ENCODE results near the gene C3orf70.

C3orf70 gene

GRCh38 chr3:185164428-185165217 is 11.8 kb upstream of the C3orf70 start:
- no peak for TF ChIP-seq CTCF (conservative IDR thresholded peaks at IDR 0.05; ENCODE audit: low read depth)
- DNase-seq (ENCODE audit: low spot score), result no peak
- CTCF ChIA-PET, result interaction anchor here (0.7 kb wide), 1 partner anchor 35 kb away, joined by 4 read pairs; no protein-coding TSS in a partner anchor
- POLR2A ChIA-PET (ENCODE audit: low non-redundant PET), result no interaction called here
- no peak overlapping the region for H3K27ac ChIP-seq

DNA sequence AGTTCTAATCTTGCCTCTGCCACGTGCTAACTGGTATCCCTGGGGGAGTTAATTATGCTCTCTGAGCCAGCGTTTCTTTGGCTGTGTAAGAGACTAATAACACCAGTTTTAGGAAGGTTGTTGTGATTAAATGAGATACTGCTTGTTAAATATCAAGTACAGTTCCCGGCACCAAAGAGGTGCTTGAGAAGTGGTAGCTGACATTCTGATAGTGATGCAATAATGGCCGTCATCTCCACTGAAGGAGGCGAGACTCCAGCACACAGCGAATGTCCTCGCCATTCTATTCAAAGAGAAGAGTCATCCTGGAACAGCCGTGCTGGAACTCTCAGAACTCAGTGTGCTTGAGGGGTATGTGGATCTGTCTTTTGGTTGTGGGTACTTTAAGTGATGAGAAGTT is 9.8 kb upstream of the C3orf70 start:
- DNase-seq (ENCODE audit: low spot score), result no peak
- POLR2A ChIA-PET (ENCODE audit: low non-redundant PET), result no interaction called here
- no peak for TF ChIP-seq CTCF (conservative IDR thresholded peaks at IDR 0.05; ENCODE audit: low read depth)
- CTCF ChIA-PET, result no interaction called here
- no peak overlapping the region for H3K27ac ChIP-seq

GRCh38 chr3:185161761-185162160 is 8.9 kb upstream of the C3orf70 start:
- no peak for TF ChIP-seq CTCF (conservative IDR thresholded peaks at IDR 0.05; ENCODE audit: low read depth)
- ChIA-PET POLR2A (ENCODE audit: low non-redundant PET) (no interaction called here), CTCF (interaction anchor here (0.6 kb wide), 1 partner anchor 1936 kb away, joined by 3 read pairs; no protein-coding TSS in a partner anchor)

GRCh38 chr3:185157347-185157746 is 4.5 kb upstream of the C3orf70 start:
- ChIA-PET POLR2A (ENCODE audit: low non-redundant PET) (no interaction called here), CTCF (interaction anchor here (0.6 kb wide), 2 partner anchors 19 to 94 kb away, joined by 3 to 4 read pairs; no protein-coding TSS in a partner anchor)
- no peak overlapping the region for H3K27ac ChIP-seq
- no peak for TF ChIP-seq CTCF (conservative IDR thresholded peaks at IDR 0.05; ENCODE audit: low read depth)
- no peak for DNase-seq (ENCODE audit: low spot score)

More at GRCh38 chr3:185161761-185162160, 8.9 kb upstream of the C3orf70 start:
- no peak for DNase-seq (ENCODE audit: low spot score)
- no peak overlapping the region for H3K27ac ChIP-seq

GRCh38 chr3:185155678-185156077 is 2.8 kb upstream of the C3orf70 start:
- no peak overlapping the region for H3K27ac ChIP-seq
- ChIA-PET POLR2A (ENCODE audit: low non-redundant PET) (no interaction called here), CTCF (interaction anchor here (0.6 kb wide), 1 partner anchor 430 kb away, joined by 3 read pairs; no protein-coding TSS in a partner anchor)
- no peak for TF ChIP-seq CTCF (conservative IDR thresholded peaks at IDR 0.05; ENCODE audit: low read depth)
- DNase-seq (ENCODE audit: low spot score), result no peak

DNA sequence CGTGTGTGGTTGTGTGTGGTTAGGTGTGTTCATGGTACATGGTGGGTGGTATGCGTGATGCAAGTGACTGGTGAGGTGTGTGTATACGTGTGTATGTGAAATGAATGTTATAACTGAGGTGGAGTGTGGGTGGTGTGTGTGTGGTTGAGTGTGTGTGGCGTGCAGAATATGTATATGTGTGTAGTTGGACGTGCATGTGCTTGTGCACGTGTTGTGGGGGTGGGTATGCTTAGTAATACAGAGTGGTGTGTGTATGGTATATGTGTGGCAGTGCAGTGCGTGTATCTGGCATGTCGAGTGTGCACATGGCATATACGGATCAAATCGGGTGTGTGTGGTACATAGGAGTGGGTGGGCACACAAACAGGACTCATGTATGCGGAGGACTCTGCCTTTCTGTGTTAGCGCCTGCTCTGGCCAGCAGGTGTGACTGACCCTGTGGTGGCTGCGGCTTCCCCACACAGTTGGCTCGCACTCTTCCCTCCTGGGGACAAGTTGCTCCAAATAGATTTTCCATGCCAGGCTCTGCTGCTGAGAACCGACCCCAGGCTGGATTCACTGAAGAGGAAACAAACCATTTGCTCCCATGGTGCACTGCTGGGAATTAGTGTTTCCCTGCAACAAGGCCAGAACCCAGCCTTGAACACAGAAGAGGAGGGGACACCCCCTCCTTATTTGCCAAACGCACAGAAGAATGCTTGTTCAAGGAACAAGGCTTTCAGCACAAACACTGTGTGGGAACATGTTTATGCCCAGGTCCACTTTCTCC is 1.2 kb upstream of the C3orf70 start:
- DNase-seq (ENCODE audit: low spot score), result no peak
- POLR2A ChIA-PET (ENCODE audit: low non-redundant PET), result no interaction called here
- no peak overlapping the region for H3K27ac ChIP-seq
- TF ChIP-seq CTCF (conservative IDR thresholded peaks at IDR 0.05; ENCODE audit: low read depth), result no peak
- CTCF ChIA-PET, result no interaction called here
